Subcutaneous abdominal adipose tissue (tissue), 5 donors: ENCODE data around the gene SLC39A7.
A peak's percentile ranks its signal among the peaks of the same experiment; 100 is the strongest.

Experiments used
- H3K27ac ChIP-seq: one replicate; pipeline ENCODE4 v1.7.0; 2013; ENCODE audit warnings: low read depth, mild to moderate bottlenecking, inconsistent platforms, low read length, moderate library complexity
- H3K27me3 ChIP-seq, 5 donors: one replicate each; pipeline ENCODE4 v1.7.0; 2013; ENCODE audit warnings: low read length in 5 of 5, inconsistent platforms in 1 of 5; ENCODE audit not compliant: control insufficient read depth in 5 of 5, insufficient read depth in 4 of 5
- H3K36me3 ChIP-seq, 5 donors: one replicate each; pipeline ENCODE4 v1.7.0; 2013; ENCODE audit warnings: low read length in 5 of 5; ENCODE audit not compliant: control insufficient read depth in 5 of 5, insufficient read depth in 5 of 5
- H3K4me1 ChIP-seq, 5 donors: one replicate each; pipeline ENCODE4 v1.7.0; 2013; ENCODE audit warnings: low read length in 5 of 5, mild to moderate bottlenecking in 3 of 5, moderate library complexity in 1 of 5; ENCODE audit not compliant: control insufficient read depth in 5 of 5, insufficient read depth in 5 of 5
- H3K4me3 ChIP-seq, 5 donors: one replicate each; pipeline ENCODE4 v1.7.0; 2013; ENCODE audit warnings: low read length in 5 of 5, low read depth in 1 of 5
- H3K9ac ChIP-seq, 5 donors: one replicate each; pipeline ENCODE4 v1.7.0; 2013; ENCODE audit warnings: low read length in 5 of 5, mild to moderate bottlenecking in 4 of 5, moderate library complexity in 3 of 5
- H3K9me3 ChIP-seq, 5 donors: one replicate each; pipeline ENCODE4 v1.7.0; 2013; ENCODE audit warnings: low read length in 5 of 5; ENCODE audit not compliant: control insufficient read depth in 5 of 5
- donor health status: healthy.
- donor health status: healthy.
- donor health status: healthy.
- donor health status: healthy.
- donor health status: healthy.

The SLC39A7 gene

DNA sequence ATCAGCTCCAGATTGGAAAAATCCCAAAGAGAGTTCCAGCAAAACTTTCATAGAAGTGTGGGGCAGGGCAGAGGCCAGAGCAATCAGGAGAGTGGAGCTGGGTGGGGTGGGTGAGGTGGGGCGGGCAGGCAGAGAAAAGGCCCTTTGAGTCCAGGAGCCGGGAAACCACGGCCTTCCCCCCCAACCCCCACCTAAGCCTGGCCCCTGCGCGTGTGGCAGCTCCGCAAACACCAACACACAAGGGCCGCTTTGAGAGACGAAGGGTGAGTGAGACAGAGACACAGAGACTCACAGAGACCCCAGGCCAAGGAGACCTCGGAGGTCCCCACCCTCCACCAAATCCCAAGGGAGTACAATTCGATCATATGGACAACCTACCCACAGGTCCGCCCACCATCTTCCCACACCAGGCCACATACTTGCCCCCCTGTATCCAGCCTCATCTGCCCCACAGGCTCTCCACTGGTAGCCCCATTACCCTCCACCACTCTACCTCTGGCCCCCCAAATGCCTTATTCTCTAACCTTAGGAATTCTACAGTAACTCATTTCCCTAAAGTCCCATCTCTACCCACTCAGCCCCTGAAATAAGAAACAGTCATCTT lies 10.1 kb upstream of the SLC39A7 start:
- H3K27ac ChIP-seq = no peak overlapping the region
- no peak overlapping the region for H3K4me3 ChIP-seq
- H3K9ac ChIP-seq = no peak overlapping the region
- H3K27me3 ChIP-seq = peaks cover 18 to 37% (median 21%) of the 10 kb centered on the region in 5 donors
- peaks cover 0 to 18% (median 17%) of the 10 kb centered on the region in 5 donors for H3K36me3 ChIP-seq
- no peaks in the 10 kb centered on the region for H3K9me3 ChIP-seq
- peaks cover 2 to 30% (median 20%) of the 10 kb centered on the region in 5 donors for H3K4me1 ChIP-seq

DNA sequence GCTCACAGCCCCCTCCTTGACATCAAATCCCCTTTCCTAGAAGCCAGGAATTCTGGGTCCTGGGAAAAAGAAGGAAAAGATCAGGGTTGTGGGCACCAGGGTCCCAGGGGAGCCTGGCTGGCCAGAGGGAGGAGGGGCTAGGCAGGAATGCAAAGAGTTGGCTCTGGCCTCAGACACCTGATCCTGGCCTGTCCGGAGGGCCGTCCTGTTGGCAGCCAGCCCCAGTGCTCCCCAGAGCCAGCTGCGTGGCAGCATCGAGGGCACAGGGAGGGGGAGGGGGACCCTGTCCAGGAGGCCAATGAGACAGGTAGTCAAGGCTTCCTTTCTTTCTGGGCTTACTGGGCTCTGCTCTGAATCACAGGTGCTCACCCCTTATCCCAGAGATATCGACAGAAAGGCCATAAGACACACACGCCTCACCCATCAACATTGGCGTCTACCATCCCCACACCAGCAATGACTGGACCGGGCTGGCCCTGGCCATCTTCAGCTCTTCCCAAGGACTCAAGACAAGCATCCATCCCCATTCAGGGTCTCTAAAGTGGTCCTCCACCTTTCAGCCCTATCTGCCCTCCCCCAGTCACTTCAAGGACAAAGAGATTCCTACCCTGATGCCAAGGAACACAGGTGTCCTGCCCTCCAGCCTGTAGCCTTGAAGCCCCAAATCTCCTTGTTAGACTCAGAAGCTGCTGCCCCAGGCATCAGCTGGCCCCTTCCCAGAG lies 9.1 kb upstream of the SLC39A7 start:
- Histone ChIP-seq H3K9ac (peak overlapping the region in 1 of 5 donors; percentile 24), H3K27me3 (peaks cover 18 to 37% (median 21%) of the 10 kb centered on the region in 5 donors), H3K4me3 (no peak overlapping the region)

DNA sequence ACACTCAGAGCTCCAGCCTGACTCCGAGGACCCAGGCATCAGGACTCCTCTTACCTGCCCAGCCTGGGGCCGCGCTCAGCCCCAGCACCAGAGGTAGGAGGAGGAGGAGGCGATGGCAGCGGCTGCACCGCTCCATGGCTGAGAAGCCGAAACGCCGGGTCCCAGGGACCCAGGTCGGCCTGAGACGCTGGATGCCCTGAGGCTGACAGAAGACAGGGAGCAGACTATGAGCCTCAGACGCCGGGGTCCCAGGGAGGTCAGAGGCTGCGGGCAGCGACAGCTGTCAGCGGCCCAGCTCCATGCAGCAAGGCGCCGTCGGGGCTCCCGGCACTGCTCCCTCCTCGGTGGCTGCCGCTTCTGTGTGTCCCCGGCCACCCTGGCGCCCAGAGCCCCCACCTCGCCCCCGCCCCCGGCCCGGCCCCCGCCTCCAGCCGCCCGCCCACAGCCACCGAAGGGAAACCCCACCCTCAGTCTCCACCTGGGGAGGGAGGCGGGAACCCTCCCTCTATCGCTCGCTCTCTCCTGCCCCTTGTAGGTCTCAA lies 8.5 kb upstream of the SLC39A7 start, which contains the start of gene COL11A2:
COL11A2 (minus strand) TSS at position 363 of the 542 bp plus-strand sequence; CDS start at position 136, 227 bp downstream.
- peak within 1 kb of the TSS in 3 of 5 donors; percentile 36 to 71 (median 40) for H3K9ac ChIP-seq
- peaks cover 0 to 32% (median 31%) of the 10 kb centered on the region in 5 donors for H3K36me3 ChIP-seq
- peaks cover 2 to 30% (median 21%) of the 10 kb centered on the region in 5 donors for H3K4me1 ChIP-seq
- H3K9me3 ChIP-seq = no peaks in the 10 kb centered on the region
- peaks cover 16 to 36% (median 21%) of the 10 kb centered on the region in 5 donors for H3K27me3 ChIP-seq
- H3K27ac ChIP-seq = no peak within 1 kb of the TSS
- peak within 1 kb of the TSS; percentile 46 to 63 (median 58) for H3K4me3 ChIP-seq

More for the DNA sequence above, 9.1 kb upstream of the SLC39A7 start:
- Histone ChIP-seq H3K9me3 (no peaks in the 10 kb centered on the region), H3K4me1 (peaks cover 2 to 30% (median 20%) of the 10 kb centered on the region in 5 donors), H3K27ac (no peak overlapping the region), H3K36me3 (peaks cover 0 to 27% (median 26%) of the 10 kb centered on the region in 5 donors)

- Histone ChIP-seq H3K36me3 (peaks cover 0 to 40% (median 37%) of the 10 kb centered on the region in 5 donors), H3K27ac (no peak overlapping the region), H3K9ac (peak overlapping the region in 3 of 5 donors; percentile 36 to 71 (median 40)), H3K4me1 (peaks cover 2 to 37% (median 28%) of the 10 kb centered on the region in 5 donors), H3K27me3 (peaks cover 16 to 32% (median 21%) of the 10 kb centered on the region in 5 donors), H3K4me3 (peak overlapping the region; percentile 46 to 63 (median 58)), H3K9me3 (no peaks in the 10 kb centered on the region)
Observed at GRCh38 chr6:33192671-33193602, 7.7 kb upstream of the SLC39A7 start.

DNA sequence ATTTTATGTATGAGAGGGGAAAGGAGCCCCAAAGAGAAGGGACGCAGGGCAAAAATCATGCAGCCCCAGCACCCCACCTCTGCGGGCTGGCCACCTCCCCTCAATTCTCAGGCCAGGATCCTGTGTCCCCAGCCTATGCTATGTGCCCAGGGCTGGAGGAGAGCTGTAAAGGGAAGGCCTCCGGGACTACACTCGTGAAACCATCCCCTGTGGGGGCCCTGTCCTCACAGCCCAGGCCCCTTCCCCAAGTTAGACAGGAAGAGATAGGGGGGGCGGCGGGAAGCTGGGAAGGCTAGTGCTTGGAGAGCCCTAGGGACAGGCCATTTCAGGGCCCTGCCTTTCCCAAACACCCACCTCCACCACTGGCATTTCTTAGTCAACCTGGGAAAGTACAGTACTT lies 7.0 kb upstream of the SLC39A7 start:
- no peak overlapping the region for H3K9ac ChIP-seq
- no peak overlapping the region for H3K27ac ChIP-seq
- H3K4me3 ChIP-seq = no peak overlapping the region
- no peaks in the 10 kb centered on the region for H3K9me3 ChIP-seq
- peaks cover 13 to 30% (median 21%) of the 10 kb centered on the region in 5 donors for H3K27me3 ChIP-seq
- peaks cover 0 to 41% (median 37%) of the 10 kb centered on the region in 5 donors for H3K36me3 ChIP-seq
- H3K4me1 ChIP-seq = peaks cover 2 to 44% (median 35%) of the 10 kb centered on the region in 5 donors

- H3K9me3 ChIP-seq = no peaks in the 10 kb centered on the region
- H3K4me1 ChIP-seq = peaks cover 3 to 49% (median 43%) of the 10 kb centered on the region in 5 donors
- H3K4me3 ChIP-seq = no peak overlapping the region
- no peak overlapping the region for H3K9ac ChIP-seq
- H3K27ac ChIP-seq = no peak overlapping the region
- peaks cover 13 to 24% (median 16%) of the 10 kb centered on the region in 5 donors for H3K27me3 ChIP-seq
- H3K36me3 ChIP-seq = peaks cover 0 to 41% (median 37%) of the 10 kb centered on the region in 5 donors
Observed at GRCh38 chr6:33194431-33194979, 6.2 kb upstream of the SLC39A7 start.

GRCh38 chr6:33195304-33196165 lies 5.1 kb upstream of the SLC39A7 start:
- peaks cover 0 to 41% (median 37%) of the 10 kb centered on the region in 5 donors for H3K36me3 ChIP-seq
- no peaks in the 10 kb centered on the region for H3K9me3 ChIP-seq
- H3K9ac ChIP-seq = no peak overlapping the region
- peaks cover 5 to 49% (median 46%) of the 10 kb centered on the region in 5 donors for H3K4me1 ChIP-seq
- H3K4me3 ChIP-seq = no peak overlapping the region
- no peak overlapping the region for H3K27ac ChIP-seq
- peaks cover 10 to 16% (median 14%) of the 10 kb centered on the region in 5 donors for H3K27me3 ChIP-seq

DNA sequence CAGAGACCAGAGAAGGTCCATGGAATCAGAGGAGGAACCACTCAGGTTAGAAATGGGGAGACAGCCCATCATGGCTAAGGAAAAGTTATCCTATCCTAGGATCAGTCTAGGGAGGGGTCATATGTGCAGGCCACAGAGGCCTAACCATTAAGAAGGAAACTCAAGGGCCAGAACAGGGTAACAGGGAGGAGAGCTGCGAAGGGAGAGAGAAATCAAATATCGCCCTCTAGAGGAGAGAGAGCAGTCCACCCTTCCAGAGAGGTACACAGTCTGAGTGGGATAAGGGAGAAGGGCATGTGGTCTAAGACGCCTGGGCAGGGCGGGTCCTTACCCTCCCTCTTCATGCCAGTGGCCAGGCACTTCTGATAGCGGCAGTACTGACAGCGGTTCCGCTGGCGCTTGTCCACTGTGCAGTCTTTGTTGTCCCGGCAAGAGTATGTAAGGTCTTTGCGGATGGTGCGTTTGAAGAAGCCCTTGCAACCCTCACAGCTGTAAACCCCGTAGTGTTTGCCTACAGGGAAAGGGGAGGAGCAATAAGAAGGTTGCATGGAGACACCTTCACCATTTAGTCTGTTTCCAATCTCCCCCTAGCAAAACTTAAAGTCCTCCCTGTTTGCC lies 3.1 kb upstream of the SLC39A7 start:
- Histone ChIP-seq H3K27me3 (no peaks in the 10 kb centered on the region), H3K4me3 (peak overlapping the region in 1 of 5 donors; percentile 0), H3K36me3 (peaks cover 3 to 49% (median 44%) of the 10 kb centered on the region in 5 donors), H3K9ac (no peak overlapping the region), H3K4me1 (peaks cover 15 to 52% (median 47%) of the 10 kb centered on the region in 5 donors), H3K27ac (no peak overlapping the region), H3K9me3 (no peaks in the 10 kb centered on the region)
